OCI-M1 (cell line): ENCODE measurements around the gene HAO2.

Experiments used
- DNase-seq: peaks from one replicate; lab custom pipeline; 2025; lab: John Stamatoyannopoulos, UW

HAO2 gene

DNA sequence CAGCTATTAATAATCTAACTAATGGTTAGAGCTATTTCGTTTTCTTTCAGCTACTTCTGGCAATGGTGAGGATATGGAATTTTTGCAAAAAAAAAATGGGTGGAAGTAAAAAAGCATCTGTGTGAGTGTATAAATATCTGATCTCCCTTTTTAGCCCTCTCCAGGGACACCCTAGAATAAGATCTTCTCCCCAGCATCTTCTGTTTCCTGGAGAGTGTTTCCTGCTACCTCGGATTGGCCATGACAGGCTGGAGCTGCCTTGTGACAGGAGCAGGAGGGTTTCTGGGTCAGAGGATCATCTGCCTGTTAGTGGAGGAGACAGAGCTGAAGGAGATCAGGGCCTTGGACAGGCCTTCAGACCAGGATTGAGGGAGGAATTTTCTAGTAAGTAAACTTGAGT is 70.2 kb downstream of the HAO2 start:
- no peak for DNase-seq

DNA sequence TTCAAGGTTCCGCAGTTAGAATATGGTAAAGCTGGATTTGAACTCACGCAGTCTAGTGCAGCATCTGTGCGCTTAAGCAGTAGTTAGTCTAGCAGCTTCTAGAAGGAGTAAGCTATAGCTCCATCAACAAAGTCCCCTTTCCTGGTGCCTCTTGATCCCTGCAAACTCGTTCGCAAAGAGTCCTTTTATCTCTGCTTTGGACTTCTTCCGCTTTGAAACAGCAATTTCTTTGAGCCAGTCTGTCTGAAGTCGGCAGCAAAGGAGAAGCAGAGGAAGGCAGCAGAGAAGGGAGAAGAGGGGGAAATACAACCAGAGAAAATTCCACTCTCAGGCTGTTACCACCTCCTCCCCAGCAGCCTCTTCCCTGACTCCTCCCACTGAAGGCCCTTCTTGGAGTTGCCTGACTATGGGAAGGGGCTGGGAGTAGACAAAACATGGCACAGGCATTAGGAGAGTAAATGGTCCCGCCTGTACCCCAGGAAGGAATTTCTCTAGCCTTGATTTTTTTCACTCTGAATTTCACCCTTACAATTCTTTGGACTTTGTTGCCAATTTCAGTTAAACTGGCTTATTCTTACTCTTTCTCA is 72.2 kb downstream of the HAO2 start:
- DNase-seq = no peak

GRCh38 chr1:119442756-119443155 is 74.2 kb downstream of the HAO2 start:
- no peak for DNase-seq
